Hepatocyte (in vitro differentiated cells): ENCODE data around the gene ABCF1. TPM values are rescaled to one million over a fixed set of nuclear protein-coding genes. Genes with fewer than 3 reads are reported as not detected.

ENCODE experiments used
- DNase-seq: peaks from one replicate; pipeline ENCODE4 v3.0.0-alpha.2; 2016; ENCODE audit warnings: low spot score
- H2AFZ ChIP-seq: fragments of 200-600 bp; sonication (generic); 2 replicates; pipeline ENCODE4 v1.6.0; 2016; ENCODE audit warnings: antibody characterized with exemption, mild to moderate bottlenecking
- H3K27ac ChIP-seq: fragments of 200-600 bp; sonication (generic); 2 replicates; pipeline ENCODE4 v1.5.1; 2016; ENCODE audit warnings: mild to moderate bottlenecking
- H3K27me3 ChIP-seq: fragments of 200-600 bp; sonication (generic); 2 replicates; pipeline ENCODE4 v1.6.1; 2016
- H3K36me3 ChIP-seq: fragments of 200-600 bp; sonication (generic); replicated peaks from 2 replicates; pipeline ENCODE4 v1.5.1; 2016; ENCODE audit warnings: low read depth; ENCODE audit not compliant: insufficient read depth
- H3K4me1 ChIP-seq: fragments of 200-600 bp; sonication (generic); 2 replicates; pipeline ENCODE4 v1.5.1; 2016; ENCODE audit warnings: mild to moderate bottlenecking, moderate library complexity; ENCODE audit not compliant: insufficient read depth
- H3K4me2 ChIP-seq: fragments of 200-600 bp; sonication (generic); 2 replicates; pipeline ENCODE4 v1.6.0; 2016
- H3K4me3 ChIP-seq: fragments of 200-600 bp; sonication (generic); 2 replicates; pipeline ENCODE4 v1.5.1; 2016; ENCODE audit warnings: mild to moderate bottlenecking
- H3K79me2 ChIP-seq: fragments of 200-600 bp; sonication (generic); 2 replicates; pipeline ENCODE4 v1.6.0; 2017; ENCODE audit warnings: mild to moderate bottlenecking
- H3K9me2 ChIP-seq: fragments of 200-600 bp; sonication (generic); replicated peaks from 2 replicates; pipeline ENCODE4 v1.6.0; 2017; ENCODE audit warnings: mild to moderate bottlenecking; ENCODE audit not compliant: insufficient read depth
- H3K9me3 ChIP-seq: fragments of 200-600 bp; sonication (generic); 2 replicates; pipeline ENCODE4 v1.5.1; 2016; ENCODE audit warnings: low read depth, mild to moderate bottlenecking
- H4K20me1 ChIP-seq: fragments of 200-600 bp; sonication (generic); 2 replicates; pipeline ENCODE4 v1.6.0; 2016; ENCODE audit warnings: mild to moderate bottlenecking; ENCODE audit not compliant: insufficient read depth, poor library complexity, severe bottlenecking
- EZH2 ChIP-seq: fragments of 200-600 bp; sonication (generic); IDR thresholded peaks from 2 replicates; pipeline ENCODE4 v1.6.1; 2016; ENCODE audit warnings: antibody characterized with exemption, mild to moderate bottlenecking, borderline replicate concordance
- EZH2phosphoT487 ChIP-seq: fragments of 200-600 bp; sonication (generic); IDR thresholded peaks from one replicate; pipeline ENCODE4 v1.6.1; 2018; ENCODE audit warnings: antibody characterized with exemption, mild to moderate bottlenecking, low read depth, moderate library complexity; ENCODE audit not compliant: unreplicated experiment, severe bottlenecking
- WGBS: methylation state at CpG from one replicate; pipeline ENCODE4 v1.1.6; 2016; ENCODE audit warnings: low lambda C conversion rate; ENCODE audit errors: missing lambda C conversion rate; 5-methylcytosine and 5-hydroxymethylcytosine counted together
- polyA plus RNA-seq: library from polyadenylated mRNA; unstranded; fragments of >200 nt; fragmentation: Nextera tagmentation; extraction: Ambion mirVana; gene quantifications from 2 replicates; pipeline ENCODE4 v1.2.1, GENCODE V29; 2016
- total RNA-seq: library from RNA; depleted of rRNA; stranded (reverse); fragments of >200 nt; gene quantifications from 2 replicates; pipeline ENCODE4 v1.2.3, GENCODE V29; 2014
- TF ChIP-seq, protein P1 (sequence below): fragments of 200-600 bp; sonication (generic); IDR thresholded peaks from 2 replicates; pipeline ENCODE4 v1.5.1; 2016; ENCODE audit warnings: antibody characterized with exemption, mild to moderate bottlenecking; ENCODE audit not compliant: poor library complexity

Gene ABCF1
- total and polyA plus RNA-seq, 2 experiments from 2014 or later, result 36.5 to 62.0 TPM

DNA sequence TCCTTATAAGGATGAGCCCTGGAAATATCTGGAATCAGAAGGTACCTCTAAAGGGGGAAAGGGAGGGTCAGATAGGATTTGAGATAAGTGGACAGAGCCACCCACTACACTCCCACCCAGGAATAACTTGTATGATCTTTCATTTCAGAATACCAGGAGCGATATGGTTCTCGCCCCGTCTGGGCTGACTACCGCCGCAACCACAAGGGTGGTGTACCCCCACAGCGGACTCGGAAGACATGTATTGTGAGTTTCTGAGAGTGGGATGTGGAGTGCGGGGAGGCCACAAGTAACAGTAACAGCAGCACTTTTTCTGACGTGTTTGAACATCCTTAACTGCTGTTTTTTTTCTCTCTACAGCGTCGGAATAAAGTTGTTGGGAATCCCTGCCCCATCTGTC lies 48.3 kb downstream of the ABCF1 start:
- DNase-seq, result no peak
- peak overlapping the region; percentile 81 for H3K4me2 ChIP-seq
- TF ChIP-seq EZH2 (no peak), EZH2phosphoT487 (no peak)
- TF ChIP-seq, protein P1, sequence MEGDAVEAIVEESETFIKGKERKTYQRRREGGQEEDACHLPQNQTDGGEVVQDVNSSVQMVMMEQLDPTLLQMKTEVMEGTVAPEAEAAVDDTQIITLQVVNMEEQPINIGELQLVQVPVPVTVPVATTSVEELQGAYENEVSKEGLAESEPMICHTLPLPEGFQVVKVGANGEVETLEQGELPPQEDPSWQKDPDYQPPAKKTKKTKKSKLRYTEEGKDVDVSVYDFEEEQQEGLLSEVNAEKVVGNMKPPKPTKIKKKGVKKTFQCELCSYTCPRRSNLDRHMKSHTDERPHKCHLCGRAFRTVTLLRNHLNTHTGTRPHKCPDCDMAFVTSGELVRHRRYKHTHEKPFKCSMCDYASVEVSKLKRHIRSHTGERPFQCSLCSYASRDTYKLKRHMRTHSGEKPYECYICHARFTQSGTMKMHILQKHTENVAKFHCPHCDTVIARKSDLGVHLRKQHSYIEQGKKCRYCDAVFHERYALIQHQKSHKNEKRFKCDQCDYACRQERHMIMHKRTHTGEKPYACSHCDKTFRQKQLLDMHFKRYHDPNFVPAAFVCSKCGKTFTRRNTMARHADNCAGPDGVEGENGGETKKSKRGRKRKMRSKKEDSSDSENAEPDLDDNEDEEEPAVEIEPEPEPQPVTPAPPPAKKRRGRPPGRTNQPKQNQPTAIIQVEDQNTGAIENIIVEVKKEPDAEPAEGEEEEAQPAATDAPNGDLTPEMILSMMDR, result no peak
- H3K9me3 ChIP-seq, result no peaks in the 10 kb centered on the region
- H3K9me2 ChIP-seq, result no peaks in the 10 kb centered on the region
- no peaks in the 10 kb centered on the region for H3K27me3 ChIP-seq
- H4K20me1 ChIP-seq, result peaks cover 2% of the 10 kb centered on the region
- over 99% methylated on average over 11 of the region's 11 CpGs for WGBS
- H3K4me1 ChIP-seq, result peaks cover 6% of the 10 kb centered on the region
- H3K79me2 ChIP-seq, result peaks cover 34% of the 10 kb centered on the region
- H2AFZ ChIP-seq, result no peak overlapping the region
- peak overlapping the region; percentile 91 for H3K27ac ChIP-seq
- no peak overlapping the region for H3K4me3 ChIP-seq
- H3K36me3 ChIP-seq, result peaks cover 6% of the 10 kb centered on the region

DNA sequence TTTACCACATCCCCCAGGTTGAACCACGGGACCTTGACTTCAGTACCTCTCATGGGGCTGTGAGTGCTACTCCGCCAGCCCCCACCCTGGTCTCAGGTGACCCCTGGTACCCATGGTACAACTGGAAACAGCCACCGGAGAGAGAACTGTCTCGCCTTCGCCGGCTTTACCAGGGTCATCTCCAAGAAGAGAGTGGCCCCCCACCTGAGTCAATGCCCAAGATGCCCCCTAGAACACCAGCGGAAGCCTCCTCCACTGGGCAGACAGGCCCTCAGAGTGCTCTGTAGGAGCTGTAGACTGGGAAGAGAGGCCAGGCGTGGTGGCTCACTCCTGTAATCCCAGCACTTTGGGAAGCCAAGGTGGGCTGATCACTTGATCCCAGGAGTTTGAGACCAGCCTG lies 54.3 kb downstream of the ABCF1 start:
- no peak for DNase-seq
- H3K9me2 ChIP-seq, result no peaks in the 10 kb centered on the region
- TF ChIP-seq EZH2phosphoT487 (no peak), EZH2 (no peak)
- TF ChIP-seq, protein P1, result no peak
- H3K27me3 ChIP-seq, result no peaks in the 10 kb centered on the region
- no peak overlapping the region for H2AFZ ChIP-seq
- H3K36me3 ChIP-seq, result no peaks in the 10 kb centered on the region
- peaks cover 6% of the 10 kb centered on the region for H3K4me1 ChIP-seq
- H3K27ac ChIP-seq, result peak overlapping the region; percentile 95
- H3K4me3 ChIP-seq, result no peak overlapping the region
- peaks cover 23% of the 10 kb centered on the region for H3K79me2 ChIP-seq
- 95% methylated on average over 8 of the region's 8 CpGs for WGBS
- H4K20me1 ChIP-seq, result no peaks in the 10 kb centered on the region
- H3K9me3 ChIP-seq, result no peaks in the 10 kb centered on the region
- H3K4me2 ChIP-seq, result no peak overlapping the region

DNA sequence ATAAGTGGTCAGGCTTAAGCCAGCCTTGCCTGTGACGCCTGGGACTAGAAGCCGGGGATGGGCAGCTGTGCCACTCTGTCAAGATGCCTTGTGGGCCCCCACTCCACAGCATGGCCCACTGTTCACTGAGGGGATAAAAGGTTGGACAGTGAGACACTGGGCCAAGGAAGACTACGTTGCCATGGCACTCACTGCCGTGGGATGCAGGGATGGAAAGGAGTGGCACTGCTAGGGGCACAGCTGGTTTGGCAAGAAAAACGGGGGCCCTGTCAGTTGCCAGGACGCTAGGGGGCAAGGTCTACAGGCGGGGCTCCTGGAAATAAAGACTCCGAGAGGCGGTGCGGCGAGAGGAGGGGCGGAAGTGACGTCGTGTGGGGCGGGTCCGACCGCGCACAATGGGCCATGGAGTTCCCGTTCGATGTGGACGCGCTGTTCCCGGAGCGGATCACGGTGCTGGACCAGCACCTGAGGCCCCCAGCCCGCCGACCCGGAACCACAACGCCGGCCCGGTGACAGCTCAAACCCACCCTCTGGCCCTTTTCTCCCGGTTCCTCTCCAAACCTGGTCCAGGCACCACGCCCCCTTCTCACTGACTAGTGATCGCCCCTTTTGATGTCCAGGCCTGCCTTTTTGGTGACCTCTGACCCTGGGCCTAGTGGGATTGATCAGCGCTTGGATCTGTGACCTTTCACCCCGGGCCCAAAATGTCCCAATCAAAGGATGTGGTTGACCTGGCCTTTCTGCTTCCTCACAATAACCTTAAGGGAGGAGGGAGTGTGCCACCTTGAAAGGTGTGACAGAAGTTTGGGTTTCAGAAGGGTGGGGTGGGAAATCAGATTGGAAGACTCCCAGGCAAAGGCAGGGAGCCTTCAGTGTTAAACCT lies 55.5 kb downstream of the ABCF1 start, which contains the start of gene ATAT1:
ATAT1 (plus strand) TSS at position 391 of the 883 bp plus-strand sequence.
- H3K36me3 ChIP-seq, result no peaks in the 10 kb centered on the region
- H3K27ac ChIP-seq, result peak within 1 kb of the TSS; percentile 95
- peaks cover 6% of the 10 kb centered on the region for H3K4me1 ChIP-seq
- H2AFZ ChIP-seq, result peak within 1 kb of the TSS; percentile 59
- H4K20me1 ChIP-seq, result no peaks in the 10 kb centered on the region
- H3K27me3 ChIP-seq, result no peaks in the 10 kb centered on the region
- peak within 1 kb of the TSS; percentile 46 for H3K4me3 ChIP-seq
- TF ChIP-seq, protein P1, result peak; percentile 46
- TF ChIP-seq EZH2, result no peak
- DNase-seq, result peak; percentile 93
- H3K79me2 ChIP-seq, result peaks cover 23% of the 10 kb centered on the region
- no peaks in the 10 kb centered on the region for H3K9me2 ChIP-seq
- WGBS, result 6% methylated on average over 28 of the region's 36 CpGs
- H3K4me2 ChIP-seq, result peak within 1 kb of the TSS; percentile 90
- no peaks in the 10 kb centered on the region for H3K9me3 ChIP-seq
